GM19463 (cell line): ENCODE data around the gene GRB2.
"Not testable (repeated sequence)": the region's sequence is repeated elsewhere in the genome, so short reads cannot be mapped to it uniquely, and the experiment has no call there.

Experiments
- ATAC-seq: cut with Tn5 transposase; IDR thresholded peaks from one replicate; pipeline ENCODE4 v1.9.1; 2021; ENCODE audit warnings: mild to moderate bottlenecking, moderate library complexity; ENCODE audit not compliant: unreplicated experiment

The GRB2 gene

GRCh38 chr17:75390982-75391381 lies 14.5 kb downstream of the GRB2 start:
- ATAC-seq: no peak

- no peak for ATAC-seq
Measured at GRCh38 chr17:75388476-75389030, 16.9 kb downstream of the GRB2 start.

- ATAC-seq: no peak
Measured at GRCh38 chr17:75387771-75388170, 17.7 kb downstream of the GRB2 start.

- ATAC-seq: no peak
Measured at GRCh38 chr17:75386430-75386829, 19.0 kb downstream of the GRB2 start.

GRCh38 chr17:75384751-75385150 lies 20.7 kb downstream of the GRB2 start:
- no peak for ATAC-seq

- no peak for ATAC-seq
Measured at GRCh38 chr17:75383842-75384195, 21.7 kb downstream of the GRB2 start.

GRCh38 chr17:75380750-75381149 lies 24.7 kb downstream of the GRB2 start:
- ATAC-seq: no peak

GRCh38 chr17:75380315-75380714 lies 25.2 kb downstream of the GRB2 start:
- ATAC-seq: no peak

GRCh38 chr17:75379426-75379825 lies 26.1 kb downstream of the GRB2 start:
- not testable (repeated sequence) for ATAC-seq

- ATAC-seq: no peak
Measured at GRCh38 chr17:75373280-75373679, 32.2 kb downstream of the GRB2 start.

GRCh38 chr17:75371981-75372380 lies 33.5 kb downstream of the GRB2 start:
- ATAC-seq: no peak

- ATAC-seq: no peak
Measured at GRCh38 chr17:75371339-75371738, 34.1 kb downstream of the GRB2 start.

GRCh38 chr17:75370286-75370915 lies 35.1 kb downstream of the GRB2 start:
- ATAC-seq: no peak

- ATAC-seq: not testable (repeated sequence)
Measured at GRCh38 chr17:75367838-75368789, 37.4 kb downstream of the GRB2 start.

- no peak for ATAC-seq
Measured at GRCh38 chr17:75367312-75367711, 38.2 kb downstream of the GRB2 start.

GRCh38 chr17:75366432-75366831 lies 39.0 kb downstream of the GRB2 start:
- ATAC-seq: no peak

GRCh38 chr17:75365931-75366275 lies 39.6 kb downstream of the GRB2 start:
- ATAC-seq: no peak

GRCh38 chr17:75365009-75365930 lies 40.2 kb downstream of the GRB2 start:
- ATAC-seq: no peak

- no peak for ATAC-seq
Measured at GRCh38 chr17:75364078-75364477, 41.4 kb downstream of the GRB2 start.

- ATAC-seq: no peak
Measured at GRCh38 chr17:75361996-75362395, 43.5 kb downstream of the GRB2 start.

GRCh38 chr17:75361344-75361743 lies 44.1 kb downstream of the GRB2 start:
- ATAC-seq: no peak
